IMR-90 (cell line): Measurements from ENCODE around the gene ETV3L.

ENCODE experiments used
- CEBPB ChIP-seq: IDR thresholded peaks from 2 replicates; pipeline ENCODE4 v1.6.1; 2012; ENCODE audit warnings: low read depth, low read length, improper control_type of control experiment
- CTCF ChIP-seq: conservative IDR thresholded peaks from 2 replicates; pipeline ENCODE4 v1.5.1; 2012; ENCODE audit warnings: mild to moderate bottlenecking, low read depth, low read length, improper control_type of control experiment
- FOS ChIP-seq: fragments of 150-350 bp; IDR thresholded peaks from 2 replicates; pipeline ENCODE4 v1.6.1; 2016; ENCODE audit warnings: low read depth, low read length
- MXI1 ChIP-seq: IDR thresholded peaks from 2 replicates; pipeline ENCODE4 v1.6.1; 2012; ENCODE audit warnings: low read depth, mild to moderate bottlenecking, low read length, moderate library complexity, borderline replicate concordance
- POLR2A ChIP-seq: IDR thresholded peaks from 2 replicates; pipeline ENCODE4 v1.6.1; 2012; ENCODE audit warnings: mild to moderate bottlenecking, low read depth, low read length

GRCh38 chr1:157108448-157108847 lies 8.8 kb upstream of the ETV3L start:
- TF ChIP-seq MXI1 (no peak), CEBPB (no peak), CTCF (no peak), FOS (no peak), POLR2A (no peak)
